PC-3 (cell line): ENCODE measurements around the gene KCNH6. TPM values are rescaled to one million over a fixed set of nuclear protein-coding genes. Genes with fewer than 3 reads are reported as not detected.
A peak's percentile ranks its signal among the peaks of the same experiment; 100 is the strongest.

Source experiments
- ATAC-seq: fragments of 200-7000 bp; cut with Tn5 transposase; 2 replicates; pipeline ENCODE4 v1.9.1; 2020; ENCODE audit warnings: mild to moderate bottlenecking, moderate library complexity
- BruUV-seq: library from RNA; stranded (reverse); fragments of 400-500 nt; replicated peaks from 2 replicates; lab custom pipeline; 2021; lab: Mats Ljungman, UMichigan
- CTCF ChIA-PET: fragments of 300-600 bp; sonication (Branson Sonifier 250); formaldehyde crosslinking; loops from one replicate; lab custom pipeline; 2022; ENCODE audit warnings: antibody characterized with exemption; lab: Charles Lee
- POLR2A ChIA-PET: fragments of 300-600 bp; sonication (Branson Sonifier 250); formaldehyde crosslinking; loops from one replicate; lab custom pipeline; 2022; ENCODE audit warnings: antibody characterized with exemption; ENCODE audit not compliant: unreplicated experiment; lab: Charles Lee
- DNase-seq: peaks from one replicate; pipeline ENCODE4 v3.0.0-alpha.2; 2015
- H2AFZ ChIP-seq: fragments of 300-600 bp; sonication (generic); 2 replicates; pipeline ENCODE4 v1.6.0; 2016; ENCODE audit warnings: antibody characterized with exemption, low read length
- H3F3A ChIP-seq: fragments of 300-600 bp; sonication (generic); one replicate; pipeline ENCODE4 v1.6.0; 2017; ENCODE audit warnings: antibody characterized with exemption, low read length, control low read depth, mild to moderate bottlenecking; ENCODE audit not compliant: unreplicated experiment
- H3K27ac ChIP-seq: fragments of 300-600 bp; sonication (generic); 2 replicates; pipeline ENCODE4 v1.5.1; 2016; ENCODE audit warnings: mild to moderate bottlenecking, low read length
- H3K27me3 ChIP-seq: fragments of 300-600 bp; sonication (generic); 2 replicates; pipeline ENCODE4 v1.6.1; 2016; ENCODE audit warnings: low read length, mixed read lengths
- H3K36me3 ChIP-seq: fragments of 300-600 bp; sonication (generic); 2 replicates; pipeline ENCODE4 v1.6.1; 2016; ENCODE audit warnings: low read depth, mixed run types, low read length, mixed read lengths
- H3K4me1 ChIP-seq: fragments of 300-600 bp; sonication (generic); 2 replicates; pipeline ENCODE4 v1.5.1; 2016; ENCODE audit warnings: low read length; ENCODE audit not compliant: insufficient read depth
- H3K4me2 ChIP-seq: fragments of 300-600 bp; sonication (generic); 2 replicates; pipeline ENCODE4 v1.6.0; 2016; ENCODE audit warnings: low read length
- H3K4me3 ChIP-seq: fragments of 300-600 bp; sonication (generic); 2 replicates; pipeline ENCODE4 v1.5.1; 2016; ENCODE audit warnings: mild to moderate bottlenecking, low read length, mixed read lengths
- H3K79me2 ChIP-seq: fragments of 300-600 bp; sonication (generic); 2 replicates; pipeline ENCODE4 v1.6.1; 2017; ENCODE audit warnings: low read length, mixed read lengths
- H3K9ac ChIP-seq: fragments of 300-600 bp; sonication (generic); 2 replicates; pipeline ENCODE4 v1.6.0; 2016; ENCODE audit warnings: mild to moderate bottlenecking, low read length
- H3K9me2 ChIP-seq: fragments of 300-600 bp; sonication (generic); replicated peaks from 2 replicates; pipeline ENCODE4 v1.6.1; 2016; ENCODE audit warnings: mixed run types, low read length, mixed read lengths
- H3K9me3 ChIP-seq: fragments of 300-600 bp; sonication (generic); 2 replicates; pipeline ENCODE4 v1.6.1; 2016; ENCODE audit warnings: low read length, mixed read lengths
- H4K20me1 ChIP-seq: fragments of 300-600 bp; sonication (generic); 2 replicates; pipeline ENCODE4 v1.6.1; 2016; ENCODE audit warnings: low read length, mixed read lengths
- CTCF ChIP-seq: fragments of 300-600 bp; sonication (generic); conservative IDR thresholded peaks from 2 replicates; pipeline ENCODE4 v1.5.1; 2017; ENCODE audit warnings: antibody characterized with exemption, low read depth, mild to moderate bottlenecking, low read length
- EZH2 ChIP-seq: fragments of 300-600 bp; sonication (generic); IDR thresholded peaks from one replicate; pipeline ENCODE4 v1.6.1; 2017; ENCODE audit warnings: antibody characterized with exemption, mild to moderate bottlenecking, low read length; ENCODE audit not compliant: unreplicated experiment
- EZH2phosphoT487 ChIP-seq: fragments of 300-600 bp; sonication (generic); IDR thresholded peaks from 2 replicates; pipeline ENCODE4 v1.6.1; 2018; ENCODE audit warnings: mild to moderate bottlenecking, antibody characterized with exemption, low read length, borderline replicate concordance
- intact Hi-C: fragments of 100-400 bp; cut with micrococcal nuclease; formaldehyde crosslinking; loops from 2 replicates; pipeline ENCODE4 v1.9.0; 2023
- total RNA-seq: library from RNA; depleted of rRNA; stranded (reverse); fragments of >200 nt; gene quantifications from 2 replicates; pipeline ENCODE4 v1.2.3, GENCODE V29; 2014

The KCNH6 gene
- total RNA-seq, 1 experiment from 2014 or later, result not detected

- Histone ChIP-seq H3K4me3 (peak within 1 kb of the TSS; percentile 89), H2AFZ (peak within 1 kb of the TSS; percentile 96), H3K9ac (peak within 1 kb of the TSS; percentile 94), H3K9me3 (no peaks in the 10 kb centered on the region), H3K36me3 (no peaks in the 10 kb centered on the region; the same call in 1 of the 2 replicates), H3K27me3 (no peaks in the 10 kb centered on the region), H3K79me2 (peaks cover 57% of the 10 kb centered on the region), H3K9me2 (no peaks in the 10 kb centered on the region), H3K4me1 (peaks cover 22% of the 10 kb centered on the region), H3K4me2 (peak within 1 kb of the TSS; percentile 88), H3K27ac (peak within 1 kb of the TSS; percentile 65), H3F3A (no peaks in the 10 kb centered on the region), H4K20me1 (peaks cover 31% of the 10 kb centered on the region)
- TF ChIP-seq EZH2phosphoT487, result no peak
- no peak for TF ChIP-seq EZH2
- TF ChIP-seq CTCF, result no peak
- ATAC-seq, result peak; percentile 91
- intact Hi-C loops, result loop anchor here (1.0 to 5.0 kb wide), 4 partner anchors 47 to 123 kb away; partner anchors contain the start of gene TACO1
- DNase-seq, result peak; percentile 100
- BruUV-seq, result no TSS peak
- CTCF ChIA-PET, result no interaction called here
- POLR2A ChIA-PET, result interaction anchor here (0.5 kb wide), 1 partner anchor 72 kb away, joined by 3 read pairs; the partner anchor contains the start of gene MAP3K3
Measured at GRCh38 chr17:63549946-63550816, 27.0 kb downstream of the KCNH6 start, which contains the start of gene DCAF7. Gene DCAF7 (plus strand): TSS chr17:63550477. CDS start chr17:63550678, 201 bp downstream.

- no peaks in the 10 kb centered on the region for H3K9me3 ChIP-seq
- H3K4me3 ChIP-seq, result peak overlapping the region; percentile 89
- H4K20me1 ChIP-seq, result peaks cover 38% of the 10 kb centered on the region
- no peaks in the 10 kb centered on the region for H3F3A ChIP-seq
- peak overlapping the region; percentile 65 for H3K27ac ChIP-seq
- H2AFZ ChIP-seq, result peak overlapping the region; percentile 70
- intact Hi-C loops, result loop anchor here (1.0 to 5.0 kb wide), 4 partner anchors 48 to 124 kb away; partner anchors contain the start of gene TACO1
- H3K27me3 ChIP-seq, result no peaks in the 10 kb centered on the region
- peaks cover 66% of the 10 kb centered on the region for H3K79me2 ChIP-seq
- peaks cover 4% of the 10 kb centered on the region; the same call in 1 of the 2 replicates for H3K36me3 ChIP-seq
- no peaks in the 10 kb centered on the region for H3K9me2 ChIP-seq
- ATAC-seq, result peak; percentile 24
- H3K4me1 ChIP-seq, result peaks cover 22% of the 10 kb centered on the region
- TF ChIP-seq CTCF (no peak), EZH2 (no peak), EZH2phosphoT487 (no peak)
- H3K9ac ChIP-seq, result peak overlapping the region; percentile 94
- ChIA-PET POLR2A (interaction anchor here (0.6 to 0.7 kb wide), 2 partner anchors 106 to 119 kb away, joined by 5 to 11 read pairs; no protein-coding TSS in a partner anchor), CTCF (interaction anchor here (1.0 kb wide), 1 partner anchor 125 kb away, joined by 4 read pairs; no protein-coding TSS in a partner anchor)
- peak overlapping the region; percentile 88 for H3K4me2 ChIP-seq
- peak; percentile 57 for DNase-seq
- TSS peak; percentile 63 for BruUV-seq
Measured at GRCh38 chr17:63550817-63551639, 27.9 kb downstream of the KCNH6 start.
